Pancreas (tissue), 10 donors: Measurements from ENCODE around the gene ZNF740. TPM values are rescaled to one million over a fixed set of nuclear protein-coding genes. Genes with fewer than 3 reads are reported as not detected.

ENCODE experiments used
- ATAC-seq, 4 donors: fragments of 200-7000 bp; cut with Tn5 transposase; one replicate each; pipeline versions ENCODE4 v1.8.0 to v1.9.1; 2020; ENCODE audit warnings: mild to moderate bottlenecking in 4 of 4, moderate library complexity in 4 of 4
- DNase-seq, 6 donors: peaks; one replicate each; pipeline ENCODE4 v3.0.0-alpha.2; 2020
- FAIRE-seq: peaks from 2 replicates; lab custom pipeline; 2012; peaks lifted over from hg19 to GRCh38; lab: Jason Lieb, UNC
- H3K27ac ChIP-seq, 4 donors: fragments of 200-600 bp; sonication (generic); 1 replicate in 3 of 4; 2 replicates in 1 of 4; pipeline versions ENCODE4 v1.5.0 to v1.8.0; 2020
- H3K27me3 ChIP-seq, 4 donors: fragments of 200-600 bp; one replicate each; pipeline ENCODE4 v1.8.0; 2021
- H3K36me3 ChIP-seq, 3 donors: fragments of 200-600 bp; sonication (generic) in 1 of 3; one replicate each; pipeline versions ENCODE4 v1.5.0 to v1.8.0; 2020 to 2021
- H3K4me1 ChIP-seq, 3 donors: fragments of 200-600 bp; one replicate each; pipeline ENCODE4 v1.8.0; 2021
- H3K4me3 ChIP-seq, 4 donors: fragments of 200-600 bp; sonication (generic) in 2 of 4; one replicate each; pipeline versions ENCODE4 v1.5.0 to v1.8.0; 2020 to 2021
- H3K9me3 ChIP-seq, 4 donors: fragments of 200-600 bp; one replicate each; pipeline ENCODE4 v1.8.0; 2021
- CTCF ChIP-seq, 4 donors: fragments of 200-600 bp; sonication (generic) in 3 of 4; IDR thresholded peaks; one replicate each; pipeline versions ENCODE4 v1.5.0 to v1.8.0; 2021; ENCODE audit warnings: antibody characterized with exemption in 4 of 4
- WGBS, 2 donors: extraction: QIAGEN DNeasy Blood & Tissue Kit; methylation state at CpG; one replicate each; pipeline ENCODE4 v1.1.7; 2013; 5-methylcytosine and 5-hydroxymethylcytosine counted together
- intact Hi-C, 3 donors: fragments of 100-400 bp; cut with DNase I; formaldehyde crosslinking; loops; one replicate each; pipeline versions ENCODE4 v1.11.1 to v1.14.2; 2022
- polyA plus RNA-seq, 2 donors: library from polyadenylated mRNA; stranded (reverse); fragments of 200-250 nt; gene quantifications; one replicate each; pipeline ENCODE4 v1.2.3, GENCODE V29; 2013
- total RNA-seq, 6 donors: library from RNA; stranded (reverse); fragmentation: NEBNext Ultra II Directional in 4 of 6; extraction: Animal tissue kit (Norgen Biotek cat#: 25700) in 4 of 6; gene quantifications; one replicate each; pipeline versions ENCODE4 v1.2.1 to v1.2.4, GENCODE V29; 2021 to 2023
- donor health status: healthy with polysubstance abuse.
- donor health status: DM: no; HTN: no; CAD: no; lungs with moderate emphysema.
- donor health status: DM: no; HTN: no; CAD: no.
- donor health status: control.
- donor health status: control.
- donor health status: Bipolar disorder and iron deficiency.
- donor health status: DM: yes; HTN: yes; CAD: no.
- donor health status: DM: no; HTN: no; CAD: no.
- donor health status: DM: no; HTN: no; CAD: no.
- donor health status: DM: yes; HTN: yes; CAD: no.

Gene ZNF740
- total and polyA plus RNA-seq, 8 donors = 5.2 to 33.1 (median 17.8) TPM

DNA sequence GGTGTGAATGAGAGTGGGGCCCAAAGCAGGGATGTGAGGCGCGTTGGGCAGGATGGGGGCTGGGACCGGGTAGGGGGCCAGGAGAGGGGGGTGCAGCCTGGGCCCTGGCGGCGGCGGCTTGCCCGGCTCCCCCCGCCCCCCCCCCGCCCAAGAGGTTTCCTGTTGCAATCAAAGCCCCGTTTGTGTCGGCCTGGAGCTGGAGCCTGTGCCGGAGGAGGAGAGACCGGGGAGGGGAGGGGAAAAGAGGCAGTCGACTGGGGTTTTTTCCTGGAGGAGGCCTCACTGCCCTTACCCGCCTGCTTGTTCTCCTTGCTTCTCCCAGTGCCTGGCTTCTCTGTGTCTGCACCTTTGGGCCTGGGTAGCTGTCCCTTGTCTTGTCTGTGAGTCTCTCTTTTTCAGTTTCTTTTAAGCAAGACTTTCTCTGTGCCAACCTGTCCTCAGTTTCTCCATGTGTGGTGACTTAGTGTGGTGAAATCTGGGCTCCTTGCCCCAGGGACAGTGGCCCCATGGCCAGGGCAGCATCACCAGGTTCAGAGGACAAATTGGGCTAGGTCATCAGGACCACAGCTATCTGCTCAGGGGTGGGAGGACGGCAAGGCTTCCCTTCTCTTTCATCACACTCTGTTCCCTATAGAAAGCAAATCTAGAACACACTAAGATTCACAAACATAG is 43.0 kb downstream of the ZNF740 start:
- WGBS, 2 donors = 38 to 40% methylated on average over 15 to 16 of the region's 16 CpGs
- Histone ChIP-seq H3K9me3 (no peaks in the 10 kb centered on the region), H3K4me1 (peaks cover 0 to 8% (median 5%) of the 10 kb centered on the region in 3 donors), H3K36me3 (no peaks in the 10 kb centered on the region), H3K4me3 (no peak overlapping the region), H3K27me3 (no peaks in the 10 kb centered on the region), H3K27ac (peak overlapping the region in 3 of 4 donors; percentile 16 to 51 (median 41))
- DNase-seq (no peak), ATAC-seq (no peak), FAIRE-seq (no peak)
- intact Hi-C loops = no loop called here
- TF ChIP-seq CTCF (IDR thresholded peaks at IDR 0.05) = no peak

GRCh38 chr12:53224061-53224896 is 43.8 kb downstream of the ZNF740 start:
- H3K9me3 ChIP-seq = no peaks in the 10 kb centered on the region
- WGBS, 2 donors = 68 to 71% methylated on average over 11 of the region's 11 CpGs
- H3K4me3 ChIP-seq = no peak overlapping the region
- no peaks in the 10 kb centered on the region for H3K27me3 ChIP-seq
- TF ChIP-seq CTCF (IDR thresholded peaks at IDR 0.05) = no peak
- FAIRE-seq (no peak), ATAC-seq (no peak), DNase-seq (peak in 1 of 6 donors; percentile 28)
- H3K27ac ChIP-seq = peak overlapping the region in 2 of 4 donors; percentile 16 to 41
- no peaks in the 10 kb centered on the region for H3K36me3 ChIP-seq
- peaks cover 0 to 8% (median 5%) of the 10 kb centered on the region in 3 donors for H3K4me1 ChIP-seq
- intact Hi-C loops = no loop called here

GRCh38 chr12:53224897-53225634 is 44.5 kb downstream of the ZNF740 start:
- Histone ChIP-seq H3K36me3 (no peaks in the 10 kb centered on the region), H3K27me3 (no peaks in the 10 kb centered on the region), H3K4me3 (no peak overlapping the region), H3K9me3 (no peaks in the 10 kb centered on the region), H3K4me1 (peaks cover 0 to 8% (median 0%) of the 10 kb centered on the region in 3 donors), H3K27ac (no peak overlapping the region)
- no peak for TF ChIP-seq CTCF (IDR thresholded peaks at IDR 0.05)
- 81 to 84% methylated on average over 10 of the region's 10 CpGs for WGBS, 2 donors
- no peak for FAIRE-seq
- no peak for DNase-seq
- intact Hi-C loops = no loop called here
- no peak for ATAC-seq

- TF ChIP-seq CTCF (IDR thresholded peaks at IDR 0.05) = no peak
- 88 to 89% methylated on average over 10 of the region's 10 CpGs for WGBS, 2 donors
- Histone ChIP-seq H3K27ac (no peak overlapping the region), H3K27me3 (no peaks in the 10 kb centered on the region), H3K4me3 (no peak overlapping the region), H3K9me3 (no peaks in the 10 kb centered on the region), H3K36me3 (no peaks in the 10 kb centered on the region), H3K4me1 (peaks cover 0 to 8% (median 0%) of the 10 kb centered on the region in 3 donors)
- intact Hi-C loops = no loop called here
- ATAC-seq = no peak
- no peak for DNase-seq
- FAIRE-seq = no peak
Observed at GRCh38 chr12:53225635-53226424, 45.3 kb downstream of the ZNF740 start.
